Uterus (tissue), 2 donors: ENCODE data around the gene OCIAD2.

Experiments used
- CTCF ChIP-seq, 4 experiments: fragments of 200-600 bp in 2 of 4; fragments of 450-650 bp in 2 of 4; sonication (generic) in 2 of 4; IDR thresholded peaks; one replicate each; pipeline ENCODE4 v1.5.1; 2016 to 2019; ENCODE audit warnings: antibody characterized with exemption in 4 of 4, mild to moderate bottlenecking in 2 of 4, moderate library complexity in 1 of 4
- POLR2A ChIP-seq, 2 donors: fragments of 450-650 bp; IDR thresholded peaks; one replicate each; pipeline ENCODE4 v1.6.1; 2016; ENCODE audit warnings: antibody characterized with exemption in 2 of 2, mild to moderate bottlenecking in 1 of 2, moderate library complexity in 1 of 2

- TF ChIP-seq CTCF (IDR thresholded peaks at IDR 0.05) (no peak), POLR2A (IDR thresholded peaks at IDR 0.05) (no peak)
Measured at GRCh38 chr4:48904541-48905142, 1.9 kb downstream of the OCIAD2 start.
